HCT116 (cell line): Measurements from ENCODE around the gene RMI2. TPM values are rescaled to one million over a fixed set of nuclear protein-coding genes. Genes with fewer than 3 reads are reported as not detected.

Source experiments
- ATAC-seq: fragments of 200-7000 bp; cut with Tn5 transposase; 2 replicates; pipeline ENCODE4 v1.9.1; 2020; ENCODE audit warnings: mild to moderate bottlenecking, moderate library complexity
- BruUV-seq: library from RNA; stranded (reverse); fragments of 400-500 nt; replicated peaks from 2 replicates; lab custom pipeline; 2021; lab: Mats Ljungman, UMichigan
- CTCF ChIA-PET: fragments of 300-600 bp; sonication (Branson Sonifier 250); formaldehyde crosslinking; loops from one replicate; lab custom pipeline; 2021; ENCODE audit warnings: antibody characterized with exemption; lab: Charles Lee
- POLR2A ChIA-PET: fragments of 300-600, 350-600 bp; sonication (Branson Sonifier 250); formaldehyde crosslinking; loops from one replicate; lab custom pipeline; 2021; ENCODE audit warnings: antibody characterized with exemption; lab: Charles Lee
- RAD21 ChIA-PET, 2 experiments: fragments of 300-600 bp; sonication (Branson Sonifier 250); formaldehyde crosslinking; loops; one replicate each; lab custom pipeline; 2023; ENCODE audit warnings: low total read pairs in 2 of 2; ENCODE audit not compliant: uncharacterized antibody in 2 of 2, unreplicated experiment in 2 of 2, low non-redundant PET in 1 of 2; lab: Charles Lee
- DNase-seq: peaks from one replicate; pipeline ENCODE4 v3.0.0-alpha.2; 2010; ENCODE audit warnings: low read depth, low spot score
- H2AFZ ChIP-seq: fragments of 200-600 bp; shearing (Covaris generic), sonication (generic); 2 replicates; pipeline ENCODE4 v1.6.1; 2017; ENCODE audit warnings: low read depth, mixed run types, mixed read lengths, antibody characterized with exemption, low read length; ENCODE audit not compliant: poor library complexity, severe bottlenecking
- H3K27ac ChIP-seq: 2 replicates; pipeline ENCODE4 v1.5.1; 2012; ENCODE audit warnings: low read depth, low read length
- H3K27me3 ChIP-seq: fragments of 200-600 bp; sonication (generic); 2 replicates; pipeline ENCODE4 v1.6.1; 2016; ENCODE audit warnings: mixed run types, low read length, mixed read lengths; ENCODE audit not compliant: insufficient read depth
- H3K36me3 ChIP-seq, 2 experiments: fragments of 200-500 bp in 1 of 2; fragments of 200-600 bp in 1 of 2; sonication (Bioruptor generic) in 1 of 2; sonication (generic) in 1 of 2; 2 replicates each; pipeline versions ENCODE4 v1.5.1 to v1.6.1; 2014 to 2016; ENCODE audit warnings: low read length in 2 of 2, inconsistent platforms in 1 of 2, mixed read lengths in 1 of 2, mixed run types in 1 of 2; ENCODE audit not compliant: insufficient read depth in 2 of 2, control insufficient read depth in 1 of 2
- H3K4me1 ChIP-seq, 2 experiments: fragments of 200-600 bp in 1 of 2; sonication (generic) in 1 of 2; 2 replicates each; pipeline versions ENCODE4 v1.5.1 to v1.6.1; 2012 to 2017; ENCODE audit warnings: low read length in 2 of 2, inconsistent platforms in 1 of 2, mild to moderate bottlenecking in 1 of 2, mixed read lengths in 1 of 2, mixed run types in 1 of 2, moderate library complexity in 1 of 2; ENCODE audit not compliant: insufficient read depth in 2 of 2, control insufficient read depth in 1 of 2
- H3K4me2 ChIP-seq: fragments of 200-600 bp; sonication (generic); 2 replicates; pipeline ENCODE4 v1.6.1; 2017; ENCODE audit warnings: mixed run types, low read length, mixed read lengths
- H3K4me3 ChIP-seq, 2 experiments: fragments of 200-600 bp in 1 of 2; sonication (generic) in 1 of 2; replicated peaks in 1 of 2; 2 replicates each; pipeline ENCODE4 v1.5.1; 2011 to 2016; ENCODE audit warnings: low read length in 2 of 2, control low read depth in 1 of 2, low read depth in 1 of 2, mild to moderate bottlenecking in 1 of 2, mixed read lengths in 1 of 2, mixed run types in 1 of 2
- H3K79me2 ChIP-seq: fragments of 200-600 bp; sonication (generic); 2 replicates; pipeline ENCODE4 v1.6.1; 2017; ENCODE audit warnings: mild to moderate bottlenecking, mixed run types, low read length, moderate library complexity, mixed read lengths; ENCODE audit not compliant: insufficient read depth
- H3K9ac ChIP-seq: fragments of 200-600 bp; sonication (generic); 2 replicates; pipeline ENCODE4 v1.6.1; 2016; ENCODE audit warnings: low read length, mixed read lengths
- H3K9me2 ChIP-seq: fragments of 200-600 bp; sonication (generic), shearing (Covaris generic); 2 replicates; pipeline ENCODE4 v1.6.1; 2017; ENCODE audit warnings: mixed run types, mild to moderate bottlenecking, moderate library complexity; ENCODE audit not compliant: insufficient read depth
- H3K9me3 ChIP-seq, 2 experiments: fragments of 200-500 bp in 1 of 2; fragments of 200-600 bp in 1 of 2; sonication (Bioruptor generic) in 1 of 2; sonication (generic) in 1 of 2; 2 replicates each; pipeline ENCODE4 v1.6.1; 2014 to 2017; ENCODE audit warnings: low read length in 2 of 2, mixed read lengths in 2 of 2, inconsistent platforms in 1 of 2, low read depth in 1 of 2, mild to moderate bottlenecking in 1 of 2, mixed run types in 1 of 2, moderate library complexity in 1 of 2; ENCODE audit not compliant: control insufficient read depth in 1 of 2, insufficient read depth in 1 of 2
- H4K20me1 ChIP-seq: fragments of 200-600 bp; sonication (generic), shearing (Covaris generic); 2 replicates; pipeline ENCODE4 v1.6.1; 2017; ENCODE audit warnings: mixed run types, mild to moderate bottlenecking, moderate library complexity; ENCODE audit not compliant: insufficient read depth
- EGR1 ChIP-seq: IDR thresholded peaks from 2 replicates; pipeline ENCODE4 v1.6.1; 2012; ENCODE audit warnings: low read depth
- EZH2 ChIP-seq: fragments of 200-600 bp; sonication (generic); IDR thresholded peaks from 2 replicates; pipeline ENCODE4 v1.6.1; 2017; ENCODE audit warnings: antibody characterized with exemption, mixed run types
- EZH2phosphoT487 ChIP-seq: fragments of 200-600 bp; IDR thresholded peaks from 2 replicates; pipeline ENCODE4 v1.6.1; 2018; ENCODE audit warnings: antibody characterized with exemption, borderline replicate concordance
- FOSL1 ChIP-seq: IDR thresholded peaks from 2 replicates; pipeline ENCODE4 v1.6.1; 2012; ENCODE audit warnings: low read depth
- JUND ChIP-seq: IDR thresholded peaks from 2 replicates; pipeline ENCODE4 v1.6.1; 2012
- MAX ChIP-seq: IDR thresholded peaks from 2 replicates; pipeline ENCODE4 v1.6.1; 2012
- POLR2A ChIP-seq: IDR thresholded peaks from 2 replicates; pipeline ENCODE4 v1.7.0; 2011; ENCODE audit warnings: borderline replicate concordance; ENCODE audit not compliant: insufficient read depth, insufficient read length; ENCODE audit errors: extremely low read depth
- POLR2AphosphoS5 ChIP-seq: IDR thresholded peaks from 2 replicates; pipeline ENCODE4 v1.6.1; 2011; ENCODE audit warnings: mild to moderate bottlenecking, low read depth, low read length, moderate library complexity
- REST ChIP-seq: IDR thresholded peaks from 2 replicates; pipeline ENCODE4 v1.6.1; 2012; ENCODE audit warnings: low read depth
- SIN3A ChIP-seq: IDR thresholded peaks from 2 replicates; pipeline ENCODE4 v1.6.1; 2012; ENCODE audit warnings: low read depth
- TCF7L2 ChIP-seq: IDR thresholded peaks from 2 replicates; pipeline ENCODE4 v1.7.0; 2011; ENCODE audit warnings: borderline replicate concordance, inconsistent platforms; ENCODE audit not compliant: insufficient read depth, insufficient read length; ENCODE audit errors: extremely low read depth
- ZFX ChIP-seq: fragments of 450-650 bp; IDR thresholded peaks from 2 replicates; pipeline ENCODE4 v1.6.1; 2017
- ZNF274 ChIP-seq: fragments of 200-500 bp; sonication (Bioruptor generic); IDR thresholded peaks from 2 replicates; pipeline ENCODE4 v1.6.1; 2014; ENCODE audit warnings: mild to moderate bottlenecking, low read depth, low read length, inconsistent platforms
- intact Hi-C: fragments of 100-400 bp; cut with micrococcal nuclease; formaldehyde crosslinking; loops from 2 replicates; pipeline ENCODE4 v1.10.0; 2022
- total RNA-seq: library from RNA; stranded (reverse); gene quantifications from one replicate; pipeline ENCODE4 v1.2.1, GENCODE V29; 2021; ENCODE audit not compliant: unreplicated experiment
- TF ChIP-seq, protein P1 (sequence below): IDR thresholded peaks from 2 replicates; pipeline ENCODE4 v1.6.1; 2012
- TF ChIP-seq, protein P2 (sequence below), 3 experiments: fragments of 200-600 bp in 1 of 3; sonication (generic) in 1 of 3; IDR thresholded peaks in 2 of 3; conservative IDR thresholded peaks in 1 of 3; 2 replicates each; pipeline ENCODE4 v1.5.1; 2012 to 2017; ENCODE audit warnings: low read depth in 2 of 3, low read length in 2 of 3, antibody characterized with exemption in 1 of 3, borderline replicate concordance in 1 of 3, control low read depth in 1 of 3, mild to moderate bottlenecking in 1 of 3, mixed read lengths in 1 of 3, mixed run types in 1 of 3, moderate library complexity in 1 of 3; ENCODE audit not compliant: insufficient read depth in 1 of 3
- TF ChIP-seq, protein P3 (sequence below): IDR thresholded peaks from 2 replicates; pipeline ENCODE4 v1.6.1; 2011; ENCODE audit warnings: mild to moderate bottlenecking, low read length, moderate library complexity; ENCODE audit not compliant: insufficient replicate concordance; ENCODE audit errors: extremely low read depth

RMI2 gene
- total RNA-seq, 1 experiment from 2014 or later: 19.9 TPM

GRCh38 chr16:11309895-11310633 lies 35.2 kb upstream of the RMI2 start:
- Histone ChIP-seq H3K79me2 (no peaks in the 10 kb centered on the region), H3K9me2 (no peaks in the 10 kb centered on the region), H3K4me2 (no peak overlapping the region), H3K9ac (no peak overlapping the region), H3K9me3 (no peaks in the 10 kb centered on the region), H3K4me3 (no peak overlapping the region), H2AFZ (no peak overlapping the region), H3K4me1 (peaks cover 32 to 35% of the 10 kb centered on the region in 2 experiments), H4K20me1 (no peaks in the 10 kb centered on the region), H3K27me3 (no peaks in the 10 kb centered on the region), H3K27ac (no peak overlapping the region), H3K36me3 (no peaks in the 10 kb centered on the region)
- no peak for DNase-seq
- ATAC-seq: no peak
- ChIA-PET CTCF (no interaction called here), RAD21 (no interaction called here), POLR2A (no interaction called here)
- intact Hi-C loops: no loop called here
- TF ChIP-seq, protein P1, sequence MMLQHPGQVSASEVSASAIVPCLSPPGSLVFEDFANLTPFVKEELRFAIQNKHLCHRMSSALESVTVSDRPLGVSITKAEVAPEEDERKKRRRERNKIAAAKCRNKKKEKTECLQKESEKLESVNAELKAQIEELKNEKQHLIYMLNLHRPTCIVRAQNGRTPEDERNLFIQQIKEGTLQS: no peak
- TF ChIP-seq REST: no peak
- no peak for TF ChIP-seq JUND
- no peak for TF ChIP-seq EGR1
- no peak for TF ChIP-seq EZH2
- TF ChIP-seq POLR2AphosphoS5: no peak
- TF ChIP-seq FOSL1: no peak
- TF ChIP-seq, protein P2, sequence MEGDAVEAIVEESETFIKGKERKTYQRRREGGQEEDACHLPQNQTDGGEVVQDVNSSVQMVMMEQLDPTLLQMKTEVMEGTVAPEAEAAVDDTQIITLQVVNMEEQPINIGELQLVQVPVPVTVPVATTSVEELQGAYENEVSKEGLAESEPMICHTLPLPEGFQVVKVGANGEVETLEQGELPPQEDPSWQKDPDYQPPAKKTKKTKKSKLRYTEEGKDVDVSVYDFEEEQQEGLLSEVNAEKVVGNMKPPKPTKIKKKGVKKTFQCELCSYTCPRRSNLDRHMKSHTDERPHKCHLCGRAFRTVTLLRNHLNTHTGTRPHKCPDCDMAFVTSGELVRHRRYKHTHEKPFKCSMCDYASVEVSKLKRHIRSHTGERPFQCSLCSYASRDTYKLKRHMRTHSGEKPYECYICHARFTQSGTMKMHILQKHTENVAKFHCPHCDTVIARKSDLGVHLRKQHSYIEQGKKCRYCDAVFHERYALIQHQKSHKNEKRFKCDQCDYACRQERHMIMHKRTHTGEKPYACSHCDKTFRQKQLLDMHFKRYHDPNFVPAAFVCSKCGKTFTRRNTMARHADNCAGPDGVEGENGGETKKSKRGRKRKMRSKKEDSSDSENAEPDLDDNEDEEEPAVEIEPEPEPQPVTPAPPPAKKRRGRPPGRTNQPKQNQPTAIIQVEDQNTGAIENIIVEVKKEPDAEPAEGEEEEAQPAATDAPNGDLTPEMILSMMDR (IDR thresholded peaks at IDR 0.05 in 2 of 3, conservative IDR thresholded peaks at IDR 0.05 in 1 of 3; ENCODE audit: borderline replicate concordance in 1 of 3, insufficient read depth in 1 of 3, low read depth in 2 of 3, low read length in 2 of 3): no peak
- TF ChIP-seq SIN3A: no peak
- no peak for TF ChIP-seq ZNF274
- TF ChIP-seq POLR2A: no peak
- no peak for TF ChIP-seq TCF7L2
- no peak for TF ChIP-seq MAX
- TF ChIP-seq, protein P3, sequence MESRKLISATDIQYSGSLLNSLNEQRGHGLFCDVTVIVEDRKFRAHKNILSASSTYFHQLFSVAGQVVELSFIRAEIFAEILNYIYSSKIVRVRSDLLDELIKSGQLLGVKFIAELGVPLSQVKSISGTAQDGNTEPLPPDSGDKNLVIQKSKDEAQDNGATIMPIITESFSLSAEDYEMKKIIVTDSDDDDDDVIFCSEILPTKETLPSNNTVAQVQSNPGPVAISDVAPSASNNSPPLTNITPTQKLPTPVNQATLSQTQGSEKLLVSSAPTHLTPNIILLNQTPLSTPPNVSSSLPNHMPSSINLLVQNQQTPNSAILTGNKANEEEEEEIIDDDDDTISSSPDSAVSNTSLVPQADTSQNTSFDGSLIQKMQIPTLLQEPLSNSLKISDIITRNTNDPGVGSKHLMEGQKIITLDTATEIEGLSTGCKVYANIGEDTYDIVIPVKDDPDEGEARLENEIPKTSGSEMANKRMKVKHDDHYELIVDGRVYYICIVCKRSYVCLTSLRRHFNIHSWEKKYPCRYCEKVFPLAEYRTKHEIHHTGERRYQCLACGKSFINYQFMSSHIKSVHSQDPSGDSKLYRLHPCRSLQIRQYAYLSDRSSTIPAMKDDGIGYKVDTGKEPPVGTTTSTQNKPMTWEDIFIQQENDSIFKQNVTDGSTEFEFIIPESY: no peak
- TF ChIP-seq EZH2phosphoT487: no peak
- no peak for TF ChIP-seq ZFX
- no TSS peak for BruUV-seq
